GM19438 (cell line): ENCODE data around the gene SKAP1.
"Not testable (repeated sequence)": the region's sequence is repeated elsewhere in the genome, so short reads cannot be mapped to it uniquely, and the experiment has no call there.

Experiments used
- ATAC-seq: cut with Tn5 transposase; IDR thresholded peaks from one replicate; pipeline ENCODE4 v1.9.1; 2021; ENCODE audit warnings: low read depth; ENCODE audit not compliant: unreplicated experiment

SKAP1 gene

DNA sequence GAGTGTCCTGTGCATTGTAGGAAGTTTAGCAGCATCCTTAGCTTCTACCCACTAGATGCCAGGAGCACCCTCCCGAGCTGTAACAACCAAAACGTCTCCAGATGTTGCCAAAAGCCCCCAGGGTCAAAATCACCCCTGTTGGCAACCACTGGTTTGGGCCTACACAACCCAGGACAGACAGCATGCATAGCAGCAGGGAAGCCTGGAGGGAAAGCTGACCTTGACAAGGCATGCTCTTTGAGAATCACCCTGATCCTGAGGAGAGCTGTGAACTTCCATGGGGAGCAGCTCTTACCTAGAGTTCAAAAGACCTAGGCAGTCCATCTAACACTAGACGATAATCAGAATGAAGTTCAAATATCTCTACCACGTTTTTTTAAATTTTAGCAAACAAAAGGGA, 9.2 kb downstream of the SKAP1 start:
- no peak for ATAC-seq

DNA sequence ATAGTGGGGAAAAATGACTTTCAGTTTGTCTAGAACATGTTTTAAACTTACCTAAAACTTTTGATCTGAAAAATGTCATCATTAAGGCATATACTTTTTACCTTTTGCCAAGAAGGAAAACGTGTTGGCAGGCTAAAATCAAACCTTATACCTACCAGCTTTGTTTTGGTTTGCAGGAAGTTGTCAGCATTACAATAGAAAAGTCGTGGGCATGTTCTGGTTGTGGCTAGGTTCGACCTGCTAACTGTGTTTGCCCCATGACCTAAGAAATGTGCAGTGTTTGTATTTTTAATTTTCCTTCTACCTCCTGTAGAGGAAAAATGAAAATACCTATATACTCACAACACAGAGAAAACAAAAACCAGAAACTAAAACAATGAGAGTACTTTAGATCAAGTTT, 13.0 kb downstream of the SKAP1 start:
- ATAC-seq, result no peak

DNA sequence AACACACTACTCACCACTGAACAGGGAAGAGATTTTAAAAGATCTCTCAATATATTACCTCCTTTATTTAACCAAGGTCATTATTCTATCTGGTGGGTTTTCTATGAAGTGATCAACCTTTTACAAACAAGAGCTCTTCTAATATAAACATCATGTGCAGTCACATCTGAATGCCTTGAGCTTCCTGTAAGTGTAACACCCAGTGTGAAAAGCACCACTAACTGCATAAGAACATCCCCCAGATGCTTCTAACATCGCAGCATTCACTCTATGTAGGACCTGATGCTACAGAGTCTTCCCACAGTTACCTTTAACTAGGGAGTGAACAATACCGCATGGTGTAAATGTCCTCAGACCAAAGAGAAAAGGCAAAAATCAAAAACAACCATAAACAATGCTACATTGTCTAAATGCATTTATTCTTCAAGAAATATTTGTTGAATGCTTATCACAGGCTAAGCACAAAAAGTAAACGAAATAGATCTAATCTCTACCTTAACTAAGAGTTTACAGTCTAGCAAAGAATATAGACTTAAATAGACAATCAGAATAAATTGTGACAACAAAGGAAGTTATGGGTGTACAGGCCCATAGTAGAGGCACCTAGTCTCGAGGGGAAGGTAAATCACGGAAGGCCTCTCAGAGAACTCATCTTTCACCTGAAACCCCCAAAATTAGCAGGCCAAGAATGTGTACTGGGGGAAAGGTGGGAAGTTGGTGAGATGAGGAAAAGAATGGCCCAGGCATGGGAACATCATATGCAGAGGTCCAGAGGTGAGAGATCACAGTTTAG, 16.2 kb downstream of the SKAP1 start:
- no peak for ATAC-seq

DNA sequence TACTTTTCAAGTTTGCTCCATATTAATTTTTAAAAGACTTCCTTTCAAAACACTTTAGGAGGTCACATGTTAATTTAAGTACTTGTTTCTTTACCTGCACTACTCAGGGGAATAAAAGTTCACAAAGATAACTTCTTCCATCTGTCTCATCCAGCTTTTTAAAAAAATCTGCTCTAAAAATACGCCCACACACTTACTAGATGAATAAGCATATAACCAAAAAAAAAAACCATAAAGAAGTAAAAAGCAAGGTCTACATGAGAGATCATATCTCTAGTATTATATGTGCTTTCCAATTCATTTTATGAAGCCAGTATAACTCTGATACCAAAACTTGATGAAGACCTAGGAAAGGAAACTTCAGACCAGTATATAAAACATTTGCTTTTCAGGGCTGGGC, 17.2 kb downstream of the SKAP1 start:
- ATAC-seq, result no peak

DNA sequence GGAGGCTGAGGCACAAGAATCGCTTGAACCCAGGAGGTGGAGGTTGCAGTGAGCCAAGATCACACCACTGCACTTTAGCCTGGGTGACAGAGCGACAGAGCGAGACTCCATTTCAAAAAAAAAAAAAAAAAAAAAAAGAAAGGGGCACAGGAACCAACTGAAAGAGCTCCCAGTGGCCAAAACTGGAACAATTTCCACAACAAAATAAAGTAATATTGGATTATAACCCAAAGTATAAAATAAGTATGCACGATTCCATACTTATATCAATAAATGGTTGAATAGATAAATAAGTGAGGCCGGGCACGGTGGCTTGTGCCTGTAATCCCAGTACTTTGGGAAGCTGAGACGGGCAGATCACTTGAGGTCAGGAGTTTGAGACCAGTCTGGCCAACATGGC, 19.2 kb downstream of the SKAP1 start:
- not testable (repeated sequence) for ATAC-seq

DNA sequence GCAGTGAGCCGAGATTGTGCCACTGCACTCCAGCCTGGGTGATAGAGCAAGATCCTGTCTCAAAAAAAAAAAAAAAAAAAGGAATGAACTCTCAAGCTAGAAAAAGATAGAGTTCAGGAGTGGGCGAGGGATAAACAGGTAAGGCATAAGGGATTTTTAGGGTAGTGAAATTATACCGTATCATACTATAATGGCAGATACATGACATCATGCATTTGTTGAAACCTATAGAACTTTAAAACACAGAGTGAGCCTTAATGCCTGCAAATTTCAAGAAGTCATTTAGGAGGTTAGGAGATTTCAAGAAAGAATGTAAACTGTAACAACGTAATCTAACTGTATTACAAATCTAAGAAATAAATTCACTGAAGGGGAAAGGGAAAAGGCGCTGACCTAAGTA, 20.4 kb downstream of the SKAP1 start:
- no peak for ATAC-seq

DNA sequence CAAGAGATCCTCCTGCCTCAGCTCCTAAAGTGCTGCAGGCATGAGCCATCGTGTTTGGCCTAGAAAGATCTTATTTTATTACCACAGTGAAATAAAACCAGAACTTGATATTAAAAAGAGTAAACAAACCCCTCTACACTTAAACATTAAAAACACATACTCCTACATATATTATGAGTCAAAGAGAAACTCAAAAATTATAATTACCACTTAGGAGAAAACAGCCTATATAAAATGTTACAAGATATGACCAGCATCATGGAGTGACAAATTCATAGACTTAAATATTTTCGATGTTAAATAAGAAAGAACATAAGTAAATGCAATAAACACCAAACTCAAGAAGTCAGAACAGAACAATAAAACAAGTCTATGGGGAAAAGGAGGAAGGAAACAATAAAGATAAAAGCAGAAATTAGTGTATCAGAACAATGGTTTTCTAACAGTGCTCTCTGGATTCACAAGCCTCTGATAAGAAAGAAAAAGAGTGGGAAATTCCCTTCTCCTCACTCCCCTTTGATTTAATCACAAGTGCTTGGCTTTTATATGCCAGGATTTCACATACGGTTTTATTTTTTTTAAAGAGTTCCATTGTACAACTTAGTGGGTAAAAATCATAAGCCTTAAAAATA, 23.0 kb downstream of the SKAP1 start:
- no peak for ATAC-seq

DNA sequence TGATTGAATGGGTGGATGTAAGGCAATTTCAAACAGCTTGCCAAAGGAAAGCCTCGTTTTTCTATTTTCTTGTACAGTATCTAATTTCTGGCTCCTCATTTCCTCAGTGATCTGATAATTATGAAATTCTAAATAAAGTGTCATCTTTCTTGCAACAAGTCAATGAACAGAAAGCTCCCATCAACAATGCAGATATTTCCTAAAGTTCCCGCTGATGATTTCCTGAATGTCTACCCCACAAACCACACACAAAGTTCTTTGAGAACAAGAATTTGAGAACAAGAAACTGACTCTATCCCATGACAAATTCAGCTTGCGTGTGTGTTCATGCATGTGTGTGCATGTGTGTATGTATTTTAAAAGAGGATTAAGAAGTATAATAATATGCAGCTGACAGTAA, 35.2 kb downstream of the SKAP1 start:
- no peak for ATAC-seq

DNA sequence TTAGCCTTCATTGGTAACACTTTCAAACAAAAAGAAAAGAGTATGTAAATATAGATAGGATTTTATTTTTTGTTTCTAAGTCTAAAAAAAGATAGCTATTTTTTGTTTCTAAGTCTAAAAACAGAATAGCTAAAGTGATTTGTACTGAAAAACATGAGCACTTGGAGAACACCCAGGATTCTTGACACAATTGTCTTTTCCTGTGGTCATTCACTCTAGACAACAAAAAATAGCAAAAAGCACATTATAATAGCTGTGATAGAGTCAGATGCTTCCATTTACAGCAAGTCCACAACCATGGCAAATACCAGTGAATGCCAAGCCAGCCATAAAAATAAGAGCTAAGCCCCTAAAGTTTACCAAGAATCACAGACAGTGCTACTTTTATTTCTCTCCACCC, 36.7 kb downstream of the SKAP1 start:
- no peak for ATAC-seq

DNA sequence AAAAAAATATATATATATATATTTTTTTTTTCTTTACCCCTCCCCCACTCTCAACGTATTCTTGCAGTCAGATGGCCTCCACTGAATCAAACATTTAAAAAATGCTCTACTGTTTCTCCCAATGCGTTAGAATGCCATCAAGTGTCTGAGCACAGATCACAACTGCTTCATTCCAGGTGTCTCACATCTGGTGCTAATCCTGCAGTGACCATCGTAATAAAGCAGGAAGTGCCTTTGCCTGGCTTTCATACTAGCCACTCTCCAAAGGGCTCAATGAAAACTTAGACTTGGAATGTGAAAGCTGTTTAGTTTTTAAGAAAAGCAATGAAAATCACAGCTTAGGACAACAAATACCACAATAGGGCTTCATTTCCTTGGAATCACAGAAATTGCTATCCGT, 37.2 kb downstream of the SKAP1 start:
- no peak for ATAC-seq

DNA sequence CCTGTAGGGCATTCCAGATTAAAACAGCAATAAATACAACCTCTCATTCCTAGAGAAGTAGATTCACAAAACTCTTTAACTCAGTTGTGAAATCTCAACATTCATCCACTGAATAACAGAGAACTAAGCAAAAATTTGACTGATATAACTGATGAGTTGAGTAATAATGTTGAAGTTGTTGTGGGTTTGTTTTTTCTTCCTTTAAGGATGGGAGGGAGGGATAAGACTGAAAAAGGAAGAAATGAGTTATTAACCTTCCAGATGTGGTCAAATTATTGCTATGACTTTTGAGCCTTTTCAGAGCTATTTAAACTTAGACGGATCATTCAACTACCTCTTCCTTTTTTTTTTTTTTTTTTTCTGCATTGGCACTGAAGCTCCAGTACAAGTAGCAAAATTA, 38.6 kb downstream of the SKAP1 start:
- ATAC-seq, result no peak

DNA sequence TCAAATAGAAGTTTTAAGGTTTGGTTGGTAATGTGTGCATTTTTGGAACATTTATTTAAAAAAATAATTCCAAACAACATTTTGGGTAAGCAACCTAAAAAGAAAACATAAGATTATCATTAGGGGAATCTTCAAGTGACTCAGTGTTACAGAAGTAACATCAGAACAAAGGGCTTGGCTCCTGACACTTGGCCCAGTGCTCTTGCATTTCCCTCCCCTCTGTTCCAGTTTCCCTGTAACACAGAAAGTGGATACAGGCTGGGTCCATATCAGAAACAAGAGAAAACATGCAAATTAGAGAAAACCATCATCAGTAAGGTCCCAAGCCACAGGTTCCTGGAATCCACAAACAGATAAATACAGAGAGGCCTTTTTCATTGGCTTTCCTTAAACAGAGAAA, 40.1 kb downstream of the SKAP1 start:
- ATAC-seq, result no peak

DNA sequence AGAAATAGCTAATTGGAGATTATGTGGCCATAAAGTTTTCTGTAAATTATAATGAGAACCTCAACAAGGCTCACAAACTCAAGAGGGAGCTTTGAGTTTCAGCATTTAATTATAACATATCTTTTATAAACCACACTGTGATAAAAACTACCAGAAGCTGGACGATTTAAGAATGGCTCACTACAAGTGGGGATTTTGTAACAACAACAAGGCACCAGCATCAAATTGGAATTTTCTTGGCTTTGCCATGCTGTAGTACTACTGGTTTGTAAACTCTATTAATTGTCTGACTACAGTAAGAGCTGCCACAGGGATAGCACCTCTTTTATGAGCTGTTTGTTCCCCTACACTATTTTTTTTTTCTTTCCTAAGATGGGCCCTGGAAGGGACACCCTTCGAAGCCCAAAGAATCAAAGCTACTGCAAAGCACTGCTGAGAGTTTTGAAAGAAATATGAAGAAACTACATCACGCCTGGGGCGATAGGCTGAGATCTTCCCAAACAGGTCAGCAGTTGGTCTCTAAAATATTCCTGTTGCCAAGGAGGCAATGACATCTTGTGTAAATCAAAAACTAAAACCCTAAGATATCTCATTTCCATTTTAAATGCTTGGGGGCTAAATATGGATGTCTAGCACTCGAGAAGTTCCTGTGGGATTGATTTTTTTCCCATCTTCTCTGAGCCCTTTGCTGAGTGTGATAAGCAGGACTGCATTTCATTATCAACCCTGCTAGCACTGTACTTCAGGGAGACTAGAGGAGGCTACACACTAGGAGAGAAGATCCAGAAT, 40.9 kb downstream of the SKAP1 start:
- ATAC-seq, result no peak

DNA sequence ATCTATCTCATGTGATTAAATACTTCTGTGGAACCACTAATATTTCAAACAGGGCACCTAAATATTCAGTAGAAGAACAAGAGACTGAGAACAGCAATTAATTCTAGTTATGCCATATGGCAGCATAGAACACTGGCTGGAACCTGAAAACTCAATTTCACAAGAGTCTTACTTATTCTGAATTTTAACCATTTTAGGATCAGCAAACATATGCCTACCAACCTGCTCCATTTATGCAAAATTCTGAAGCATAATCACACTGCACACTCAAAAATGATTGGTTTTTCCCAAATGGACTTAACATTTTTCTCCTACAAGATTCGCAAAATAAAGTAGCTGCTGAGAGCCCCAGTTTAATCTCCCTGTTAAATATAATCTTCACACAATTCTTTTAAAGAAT, 43.2 kb downstream of the SKAP1 start:
- ATAC-seq, result no peak

DNA sequence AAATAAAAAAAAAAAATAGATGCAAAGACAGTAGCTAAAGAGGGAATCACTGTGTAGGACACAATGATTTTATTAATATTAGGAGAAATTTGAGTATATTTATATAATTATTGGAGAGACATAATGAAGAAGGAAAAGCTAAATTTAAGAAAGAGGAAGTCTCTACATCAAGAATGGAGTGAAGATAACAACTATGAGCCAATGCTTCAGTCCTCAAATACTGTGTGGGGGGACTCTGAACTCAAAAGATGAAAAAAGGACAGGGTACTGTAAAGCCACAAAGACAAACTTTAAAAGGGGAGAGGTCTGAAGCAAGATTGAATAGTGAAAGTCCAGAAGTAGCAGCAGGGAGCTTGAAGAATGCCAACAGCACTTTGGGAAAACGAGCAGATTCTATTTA, 44.7 kb downstream of the SKAP1 start:
- no peak for ATAC-seq

DNA sequence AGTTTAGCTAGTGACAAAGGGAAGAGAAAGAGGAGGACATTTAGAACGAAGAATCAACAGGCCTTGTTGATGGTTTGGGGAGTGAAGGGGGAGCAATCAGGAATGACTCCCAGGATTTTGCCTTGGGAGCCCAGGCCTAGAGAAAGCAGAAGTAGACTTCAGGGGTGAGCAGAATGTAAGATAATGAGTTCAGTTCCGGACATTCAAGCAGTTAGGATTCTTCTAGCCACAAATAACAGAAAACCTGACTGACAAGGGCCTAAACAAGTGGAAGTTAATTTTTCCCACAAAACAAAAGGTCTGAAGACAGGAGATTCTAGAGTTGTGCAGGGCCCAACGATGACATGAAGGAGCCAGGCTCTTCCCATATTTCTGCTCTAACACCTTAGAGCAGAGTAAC, 45.9 kb downstream of the SKAP1 start:
- ATAC-seq, result no peak

DNA sequence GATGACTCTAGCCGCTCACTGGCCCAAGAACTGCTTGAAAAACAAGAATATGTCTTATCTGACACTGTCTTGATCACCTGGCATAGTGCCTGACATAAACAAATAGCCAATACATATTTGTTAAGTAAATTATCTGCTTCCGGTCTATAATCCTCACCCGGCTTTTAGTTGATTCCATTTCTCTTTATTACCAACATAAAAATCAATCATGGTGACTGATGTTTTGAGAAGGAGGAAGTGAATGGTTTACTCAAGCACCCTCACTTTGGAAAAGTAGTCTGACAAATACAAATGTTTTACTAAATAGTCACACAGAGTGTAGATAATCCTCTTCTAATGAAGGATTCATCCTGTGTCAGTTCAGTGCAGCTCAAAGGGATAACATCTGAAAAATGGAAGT, 47.0 kb downstream of the SKAP1 start:
- ATAC-seq, result no peak

DNA sequence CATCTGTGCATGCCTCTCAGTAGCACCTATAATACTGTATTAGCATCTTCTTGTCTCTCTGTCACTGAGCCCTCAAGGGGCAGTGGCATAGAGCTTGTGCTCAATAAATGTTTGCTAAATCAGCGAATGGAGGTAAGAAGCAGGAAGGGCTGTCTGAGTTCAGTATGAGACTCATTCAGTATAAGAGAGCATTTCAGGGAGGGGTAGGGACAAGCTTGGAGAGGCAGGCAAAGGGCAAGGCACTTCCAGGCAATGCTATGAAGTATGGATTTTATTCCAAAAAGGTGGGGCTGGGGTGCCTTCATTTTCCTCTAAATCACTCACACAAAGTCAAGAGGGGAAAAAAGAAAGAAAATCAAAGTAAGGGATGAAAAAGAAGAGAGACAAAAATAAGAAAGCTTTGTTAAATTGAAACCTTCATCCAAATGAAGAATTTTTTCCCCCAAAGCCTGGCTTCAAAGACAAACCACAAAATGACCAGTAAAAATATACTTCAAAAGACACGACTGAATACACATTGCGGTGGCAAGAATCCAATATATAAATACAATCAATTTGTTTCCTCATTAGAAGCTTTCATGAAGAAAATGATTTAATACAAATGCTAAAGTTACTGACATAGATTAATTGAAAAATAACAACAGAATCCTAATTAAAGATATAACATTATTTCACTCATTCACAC, 51.2 kb downstream of the SKAP1 start:
- no peak for ATAC-seq

DNA sequence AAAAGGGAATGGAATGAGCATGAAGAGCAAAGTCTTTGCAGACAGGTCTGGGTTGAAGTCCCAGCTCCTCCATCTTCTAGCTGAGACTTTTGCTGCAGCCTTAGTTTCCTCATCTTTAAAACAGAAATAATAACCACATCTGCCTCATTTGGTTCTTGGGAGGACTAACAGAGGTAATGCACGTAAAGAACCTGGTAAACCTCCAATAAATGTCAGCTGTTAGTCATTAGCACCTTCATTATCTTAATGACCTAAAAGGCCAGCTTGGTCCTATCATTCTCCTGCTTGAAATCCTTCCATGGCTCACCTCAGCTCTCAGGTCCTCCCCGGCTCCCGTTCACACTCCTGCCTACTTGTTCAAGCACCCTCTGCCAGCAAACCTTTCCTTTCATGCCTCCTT, 51.8 kb downstream of the SKAP1 start:
- no peak for ATAC-seq

DNA sequence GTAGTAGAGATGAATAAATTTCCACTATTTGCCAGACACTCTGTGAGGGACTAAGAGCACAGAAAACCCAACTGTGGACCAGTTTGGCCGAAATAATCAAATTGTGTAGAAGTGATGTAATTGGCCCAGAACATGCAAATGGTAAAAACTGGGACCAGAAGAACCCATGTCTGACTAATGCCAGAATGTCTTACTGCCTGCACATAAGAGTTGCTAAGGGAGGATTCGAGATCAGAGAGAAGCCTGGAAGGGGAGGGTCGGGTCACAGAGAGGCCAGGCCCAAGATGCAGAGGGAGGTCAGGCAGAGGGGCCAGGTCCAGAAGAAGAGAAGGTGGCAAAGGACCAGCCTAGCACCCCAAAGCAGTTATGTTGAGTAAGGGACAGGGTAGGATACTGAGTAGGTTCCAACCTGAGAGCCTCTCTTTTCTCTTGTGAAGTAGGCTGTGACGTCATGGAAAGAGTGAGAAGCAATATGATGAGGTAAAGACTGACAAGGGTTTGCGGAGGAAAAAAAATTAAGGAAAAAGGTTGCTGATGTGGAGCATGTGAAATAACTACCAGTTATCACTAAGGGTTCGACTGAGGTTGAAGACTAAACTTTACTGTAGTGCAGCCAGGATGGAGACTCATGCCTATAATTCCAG, 53.2 kb downstream of the SKAP1 start:
- no peak for ATAC-seq

DNA sequence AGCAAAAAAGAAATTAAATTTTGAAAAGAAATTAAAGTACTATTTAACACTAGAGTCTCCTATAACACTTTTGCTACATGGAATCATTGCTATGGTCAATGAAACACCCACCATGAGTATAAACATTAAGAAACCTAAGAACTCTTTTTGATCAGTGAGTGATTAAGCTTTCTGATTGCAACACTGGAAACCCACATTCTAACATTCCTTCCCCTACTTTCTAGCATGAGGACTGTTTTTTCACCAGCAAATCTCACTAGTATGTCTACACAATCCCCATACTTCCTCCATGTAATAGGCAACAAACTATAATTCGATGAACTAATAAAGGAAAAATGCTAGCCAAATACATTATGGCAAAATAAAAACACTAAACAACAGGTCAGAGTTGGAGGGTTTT, 54.7 kb downstream of the SKAP1 start:
- no peak for ATAC-seq
